HEK293 (cell line): ENCODE results near the gene CHRD.

ENCODE experiments used
- BCL6B ChIP-seq: fragments of 450-650 bp; formaldehyde crosslinking; IDR thresholded peaks from 2 replicates; pipeline ENCODE4 v1.5.1; 2017; ENCODE audit warnings: missing biosample characterization, missing genetic modification characterization
- CTCF ChIP-seq: fragments of 450-650 bp; formaldehyde crosslinking; IDR thresholded peaks from 2 replicates; pipeline ENCODE4 v1.5.1; 2016; ENCODE audit warnings: missing biosample characterization, missing genetic modification characterization
- FEZF1 ChIP-seq: fragments of 450-650 bp; formaldehyde crosslinking; IDR thresholded peaks from 2 replicates; pipeline ENCODE4 v1.5.1; 2016; ENCODE audit warnings: missing biosample characterization, missing genetic modification characterization
- PBX3 ChIP-seq: sonication (generic); formaldehyde crosslinking; IDR thresholded peaks from 2 replicates; pipeline ENCODE4 v1.8.1; 2022; ENCODE audit warnings: mild to moderate bottlenecking, moderate library complexity, missing genetic modification reagents
- PRDM4 ChIP-seq: fragments of 450-650 bp; formaldehyde crosslinking; IDR thresholded peaks from 2 replicates; pipeline ENCODE4 v1.5.1; 2017; ENCODE audit warnings: missing biosample characterization, missing genetic modification characterization
- REST ChIP-seq: fragments of 450-650 bp; formaldehyde crosslinking; IDR thresholded peaks from 2 replicates; pipeline ENCODE4 v1.5.1; 2016; ENCODE audit warnings: missing biosample characterization, missing genetic modification characterization
- TRIM28 ChIP-seq: IDR thresholded peaks from 2 replicates; pipeline ENCODE4 v1.6.1; 2011; ENCODE audit warnings: low read length, control low read depth, borderline replicate concordance
- ZBTB10 ChIP-seq: fragments of 450-650 bp; formaldehyde crosslinking; IDR thresholded peaks from 2 replicates; pipeline ENCODE4 v1.5.1; 2016; ENCODE audit warnings: missing biosample characterization, missing genetic modification characterization
- ZBTB17 ChIP-seq: fragments of 450-650 bp; formaldehyde crosslinking; IDR thresholded peaks from 2 replicates; pipeline ENCODE4 v1.5.1; 2016; ENCODE audit warnings: missing biosample characterization, missing genetic modification characterization
- ZNF114 ChIP-seq: fragments of 450-650 bp; formaldehyde crosslinking; IDR thresholded peaks from 2 replicates; pipeline ENCODE4 v1.5.0; 2017; ENCODE audit warnings: missing biosample characterization, missing genetic modification characterization
- ZNF155 ChIP-seq: fragments of 450-650 bp; formaldehyde crosslinking; IDR thresholded peaks from 2 replicates; pipeline ENCODE4 v1.5.1; 2016; ENCODE audit warnings: missing biosample characterization, missing genetic modification characterization
- ZNF202 ChIP-seq: fragments of 450-650 bp; formaldehyde crosslinking; IDR thresholded peaks from 2 replicates; pipeline ENCODE4 v1.5.1; 2016; ENCODE audit warnings: missing biosample characterization, missing genetic modification characterization, borderline replicate concordance
- ZNF292 ChIP-seq: fragments of 450-650 bp; formaldehyde crosslinking; IDR thresholded peaks from 2 replicates; pipeline ENCODE4 v1.5.1; 2016; ENCODE audit warnings: low read depth, missing biosample characterization, missing genetic modification characterization, borderline replicate concordance
- ZNF341 ChIP-seq: fragments of 450-650 bp; formaldehyde crosslinking; IDR thresholded peaks from 2 replicates; pipeline ENCODE4; 2016; ENCODE audit warnings: low read depth, missing biosample characterization, missing genetic modification characterization
- ZNF366 ChIP-seq: fragments of 450-650 bp; formaldehyde crosslinking; conservative IDR thresholded peaks from 2 replicates; pipeline ENCODE4 v1.5.1; 2016; ENCODE audit warnings: missing biosample characterization, missing genetic modification characterization
- ZNF449 ChIP-seq: fragments of 450-650 bp; formaldehyde crosslinking; IDR thresholded peaks from 2 replicates; pipeline ENCODE4 v1.5.1; 2017; ENCODE audit warnings: missing biosample characterization, mild to moderate bottlenecking, missing genetic modification characterization, moderate library complexity
- ZNF521 ChIP-seq: fragments of 450-650 bp; formaldehyde crosslinking; IDR thresholded peaks from 2 replicates; pipeline ENCODE4 v1.5.1; 2017; ENCODE audit warnings: missing biosample characterization, mild to moderate bottlenecking, missing genetic modification characterization
- ZNF529 ChIP-seq: fragments of 450-650 bp; formaldehyde crosslinking; IDR thresholded peaks from 2 replicates; pipeline ENCODE4 v1.5.1; 2017; ENCODE audit warnings: missing genetic modification characterization, missing biosample characterization; ENCODE audit not compliant: insufficient replicate concordance
- ZNF580 ChIP-seq: fragments of 450-650 bp; formaldehyde crosslinking; IDR thresholded peaks from 2 replicates; pipeline ENCODE4 v1.5.1; 2016; ENCODE audit warnings: missing biosample characterization, missing genetic modification characterization
- ZNF621 ChIP-seq: fragments of 450-650 bp; formaldehyde crosslinking; IDR thresholded peaks from 2 replicates; pipeline ENCODE4 v1.5.1; 2017; ENCODE audit warnings: missing biosample characterization, missing genetic modification characterization
- ZNF629 ChIP-seq: fragments of 450-650 bp; formaldehyde crosslinking; IDR thresholded peaks from 2 replicates; pipeline ENCODE4 v1.5.1; 2017; ENCODE audit warnings: missing biosample characterization, missing genetic modification characterization
- ZNF670 ChIP-seq: fragments of 450-650 bp; formaldehyde crosslinking; IDR thresholded peaks from 2 replicates; pipeline ENCODE4 v1.5.1; 2016; ENCODE audit warnings: missing biosample characterization, missing genetic modification characterization, low read depth
- ZNF791 ChIP-seq: fragments of 450-650 bp; formaldehyde crosslinking; IDR thresholded peaks from 2 replicates; pipeline ENCODE4 v1.5.1; 2016; ENCODE audit warnings: missing biosample characterization, missing genetic modification characterization

CHRD gene

GRCh38 chr3:184362668-184363546, 16.9 kb upstream of the CHRD start (continued):
- no peak for TF ChIP-seq ZNF521 (tag by site-specific recombination)
- peak; percentile 41 for TF ChIP-seq ZBTB10 (tag by site-specific recombination)
- peak; percentile 85 for TF ChIP-seq ZNF629 (tag by site-specific recombination)
- TF ChIP-seq CTCF (tag by site-specific recombination): peak; percentile 97
- no peak for TF ChIP-seq ZBTB17 (tag by site-specific recombination)
- TF ChIP-seq PRDM4: no peak
- no peak for TF ChIP-seq ZNF791
- TF ChIP-seq ZNF366: peak; percentile 14
- no peak for TF ChIP-seq ZNF670 (tag by site-specific recombination)
- no peak for TF ChIP-seq ZNF580 (tag by site-specific recombination)
- no peak for TF ChIP-seq ZNF114
- TF ChIP-seq BCL6B: no peak
- no peak for TF ChIP-seq ZNF621 (tag by site-specific recombination)
- peak; percentile 25; the same call in 1 of the 2 replicates for TF ChIP-seq REST (tag by site-specific recombination)
- no peak for TF ChIP-seq ZNF202
- no peak for TF ChIP-seq ZNF292 (tag by site-specific recombination)
- TF ChIP-seq PBX3: peak; percentile 69; the same call in 1 of the 2 replicates
- no peak for TF ChIP-seq ZNF529 (tag by site-specific recombination)
- no peak for TF ChIP-seq TRIM28
- TF ChIP-seq ZNF155 (tag by site-specific recombination): no peak
- no peak for TF ChIP-seq ZNF449 (tag by site-specific recombination)
- TF ChIP-seq FEZF1 (tag by site-specific recombination): no peak
- no peak for TF ChIP-seq ZNF341 (tag by site-specific recombination)
